Epidermal melanocyte (primary cell): Measurements from ENCODE around the gene ATG4D.
"Not testable (repeated sequence)": the region's sequence is repeated elsewhere in the genome, so short reads cannot be mapped to it uniquely, and the experiment has no call there.

Source experiments
- DNase-seq: peaks from one replicate; pipeline ENCODE4 v3.0.0; 2011; ENCODE audit warnings: low spot score; ENCODE audit not compliant: insufficient read length

The ATG4D gene

DNA sequence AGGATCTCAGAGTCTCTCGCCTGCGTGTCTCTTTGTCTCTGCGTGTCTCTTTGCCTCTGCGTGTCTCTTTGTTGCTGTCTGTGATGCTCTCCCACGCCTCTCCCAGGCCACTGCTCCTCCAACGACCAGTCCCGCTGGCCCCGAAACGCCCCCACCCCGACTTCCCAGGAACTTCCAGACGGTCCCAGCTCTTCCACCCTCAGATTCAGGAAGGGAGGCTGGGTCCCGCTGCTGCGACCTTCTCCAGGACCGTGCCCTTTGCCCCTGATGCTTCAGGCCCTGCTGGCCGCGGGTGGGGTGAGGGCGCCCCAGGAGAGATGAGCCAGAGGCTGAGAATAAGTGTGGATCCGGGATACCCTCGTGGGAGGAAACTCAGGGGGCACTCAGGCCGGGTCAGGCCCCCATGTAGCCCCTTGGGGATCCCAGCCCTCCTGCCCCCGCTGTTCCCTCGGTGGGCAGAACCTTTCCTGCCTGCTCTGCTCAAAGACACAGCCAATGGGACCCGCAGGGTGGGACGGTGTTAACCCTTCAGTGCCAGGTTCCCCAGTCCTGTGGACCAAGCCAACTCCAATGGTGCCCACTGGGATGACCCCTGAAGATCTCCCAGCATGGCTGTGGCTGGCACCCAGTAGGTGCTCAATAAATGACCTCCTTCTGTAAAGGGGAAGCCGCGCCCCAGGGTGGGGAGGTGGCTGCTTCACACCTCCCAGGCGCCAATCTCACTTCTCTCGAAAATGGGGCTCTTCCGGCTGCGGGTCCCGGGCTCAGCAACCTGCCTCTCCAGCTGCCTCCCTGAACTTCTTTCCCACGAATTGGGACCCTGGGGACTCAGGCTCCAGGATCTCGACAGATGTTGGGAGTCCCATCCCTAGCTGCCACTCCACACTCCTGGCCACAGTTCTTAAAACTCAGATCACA, 25.0 kb upstream of the ATG4D start:
- DNase-seq = peak; percentile 9

DNA sequence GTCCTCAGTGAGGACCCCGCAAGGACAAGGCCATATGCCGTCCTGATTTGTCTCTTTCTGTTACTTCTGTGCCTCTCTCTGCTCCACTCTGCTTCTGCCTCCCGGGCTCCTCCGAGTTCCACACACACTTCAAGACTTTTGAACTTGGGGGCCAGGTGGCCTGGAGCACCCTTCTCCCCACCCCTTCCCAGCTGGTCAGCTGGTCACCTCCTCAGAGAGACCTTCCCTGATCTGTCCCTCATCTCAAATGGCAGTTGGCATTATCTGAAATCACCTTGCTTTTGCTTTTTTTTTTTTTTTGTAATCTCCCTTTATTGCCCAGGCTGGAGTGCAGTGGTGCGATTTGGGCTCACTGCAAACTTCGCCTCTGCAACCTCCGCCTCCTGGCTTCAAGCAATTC, 24.3 kb upstream of the ATG4D start:
- DNase-seq = peak; percentile 8

DNA sequence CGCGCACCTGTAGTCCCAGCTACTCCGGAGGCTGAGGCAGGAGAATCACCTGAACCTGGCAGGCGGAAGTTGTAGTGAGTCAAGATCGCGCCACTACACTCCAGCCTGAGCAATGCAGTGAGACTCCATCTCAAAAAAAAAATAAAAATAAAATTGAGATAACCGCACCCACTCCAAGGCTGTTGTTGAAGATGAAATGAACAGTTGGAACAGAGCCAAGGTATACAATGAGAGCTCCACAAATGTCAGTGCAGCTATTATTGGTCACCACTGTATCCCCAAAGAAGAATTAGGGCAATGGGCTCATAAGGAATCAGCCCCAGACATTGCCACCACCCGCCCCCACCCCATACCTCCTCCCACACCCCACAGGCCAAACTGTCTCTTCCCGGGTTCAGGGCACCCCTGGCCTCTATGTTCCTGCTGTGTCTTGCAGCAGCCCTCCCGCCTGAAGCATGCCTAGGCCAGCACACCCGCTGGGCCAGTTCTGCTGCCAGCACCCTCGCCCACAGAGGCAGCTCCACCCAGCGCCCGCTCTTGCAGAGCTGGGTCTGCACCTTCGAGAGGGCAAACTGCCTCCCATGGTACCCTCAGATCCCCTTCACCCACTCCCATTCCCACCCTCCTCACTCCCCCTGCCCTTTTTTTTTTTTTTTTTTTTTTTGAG, 22.9 kb upstream of the ATG4D start:
- DNase-seq = peak; percentile 11

DNA sequence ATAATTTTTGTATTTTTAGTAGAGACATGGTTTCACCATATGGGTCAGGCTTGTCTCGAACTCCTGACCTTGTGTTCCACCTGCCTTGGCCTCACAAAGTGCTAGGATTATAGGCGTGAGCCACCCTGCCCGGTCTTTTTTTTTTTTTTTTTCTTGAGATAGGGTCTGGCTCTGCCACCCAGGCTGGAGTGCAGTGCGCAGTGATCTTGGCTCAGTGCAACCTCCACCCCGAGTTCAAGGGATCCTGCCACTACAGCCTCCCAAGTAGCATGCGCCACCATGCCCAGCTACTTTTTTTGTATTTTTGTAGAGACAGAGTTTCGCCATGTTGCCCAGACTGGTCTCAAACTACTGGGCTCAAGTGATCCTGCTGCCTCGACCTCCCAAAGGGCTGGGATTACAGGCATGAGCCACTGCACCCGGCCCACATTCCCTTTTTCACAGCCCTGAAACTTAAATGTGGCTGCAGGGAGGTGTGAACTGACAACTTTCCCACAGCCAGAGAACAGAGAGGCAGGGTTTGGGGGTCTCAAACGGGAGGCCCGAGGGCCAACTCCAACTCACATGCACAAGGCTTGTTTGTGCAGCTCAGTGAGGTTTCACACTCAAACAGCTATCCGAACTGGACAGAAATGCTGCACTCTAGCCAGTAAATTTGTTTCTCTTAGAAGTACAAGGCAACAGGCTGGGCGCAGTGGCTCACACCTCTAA, 22.1 kb upstream of the ATG4D start:
- DNase-seq = peak; percentile 9

DNA sequence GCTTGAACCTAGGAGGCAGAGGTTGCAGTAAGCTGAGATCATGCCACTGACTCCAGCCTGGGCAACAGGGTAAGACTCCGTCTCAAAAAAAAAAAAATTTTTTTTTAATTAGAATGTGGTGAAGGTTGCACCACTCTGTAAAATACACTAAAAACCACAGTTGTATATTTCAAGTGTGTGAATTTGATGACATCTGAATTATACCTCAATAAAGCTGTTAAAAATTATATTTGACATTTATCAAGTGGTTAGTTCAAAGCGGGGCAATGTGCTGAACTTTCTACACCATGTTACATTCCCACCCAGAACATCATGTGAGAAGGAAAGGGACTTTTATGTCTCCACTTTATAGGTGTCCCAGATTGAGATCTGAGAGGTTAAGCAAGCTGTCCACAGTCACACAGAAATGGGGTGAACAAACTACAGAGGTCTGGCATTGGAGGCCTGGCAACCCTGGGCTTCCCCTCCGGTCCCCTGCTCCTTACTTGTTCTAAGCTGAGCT, 20.5 kb upstream of the ATG4D start:
- peak; percentile 10 for DNase-seq

DNA sequence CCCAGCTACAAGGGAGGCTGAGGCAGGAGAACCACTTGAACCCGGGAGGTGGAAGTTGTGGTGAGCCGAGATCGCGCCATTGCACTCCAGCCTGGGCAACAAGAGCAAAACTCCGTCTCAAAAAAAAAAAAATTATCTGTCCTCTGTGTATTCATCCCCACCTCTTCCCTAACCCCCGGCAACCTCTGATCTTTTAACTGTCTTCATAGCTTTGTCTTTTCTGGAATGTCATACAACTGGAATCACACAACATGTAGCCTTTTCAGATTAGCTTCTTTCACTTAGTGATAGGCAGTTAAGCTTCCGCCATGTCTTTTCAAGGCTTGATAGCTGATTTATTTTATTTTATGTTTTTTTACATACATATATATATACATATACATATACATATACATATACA, 18.1 kb upstream of the ATG4D start:
- peak; percentile 7 for DNase-seq

DNA sequence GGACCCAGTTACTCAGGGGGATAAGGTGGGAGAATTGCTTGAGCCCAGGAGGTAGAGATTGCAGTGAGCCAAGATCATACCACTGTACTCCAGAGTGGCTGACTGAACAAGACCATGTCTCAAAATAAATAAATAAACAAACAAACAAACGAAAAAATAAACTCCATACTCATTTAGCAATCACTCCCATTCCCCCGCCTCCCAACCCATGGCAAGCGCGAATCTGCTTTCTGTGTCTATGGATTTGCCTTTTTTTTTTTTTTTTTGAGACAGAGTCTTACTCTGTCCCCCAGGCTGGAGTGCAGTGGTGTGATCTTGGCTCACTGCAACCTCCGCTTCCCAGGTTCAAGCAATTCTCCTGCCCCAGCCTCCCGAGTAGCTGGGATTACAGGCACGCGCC, 16.8 kb upstream of the ATG4D start:
- not testable (repeated sequence) for DNase-seq

DNA sequence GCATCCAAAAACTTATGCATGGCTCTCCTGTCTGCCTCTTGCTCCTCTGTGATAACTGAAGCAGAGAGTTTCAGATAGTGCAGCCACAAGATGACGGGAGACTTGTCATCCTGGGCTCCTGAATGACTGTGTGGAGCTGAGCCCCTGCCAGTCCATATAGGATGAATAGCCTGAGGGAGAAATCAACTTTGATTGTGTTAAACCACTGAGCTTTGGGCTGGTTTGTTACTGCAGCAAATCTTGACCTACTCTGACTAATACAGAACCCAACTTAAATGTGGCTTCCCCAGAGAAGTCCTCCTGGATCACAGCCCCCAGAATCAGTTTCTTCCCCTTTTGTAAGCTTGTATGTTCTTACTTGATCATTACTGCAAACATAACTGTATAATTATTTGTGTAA, 11.2 kb upstream of the ATG4D start:
- DNase-seq = no peak

DNA sequence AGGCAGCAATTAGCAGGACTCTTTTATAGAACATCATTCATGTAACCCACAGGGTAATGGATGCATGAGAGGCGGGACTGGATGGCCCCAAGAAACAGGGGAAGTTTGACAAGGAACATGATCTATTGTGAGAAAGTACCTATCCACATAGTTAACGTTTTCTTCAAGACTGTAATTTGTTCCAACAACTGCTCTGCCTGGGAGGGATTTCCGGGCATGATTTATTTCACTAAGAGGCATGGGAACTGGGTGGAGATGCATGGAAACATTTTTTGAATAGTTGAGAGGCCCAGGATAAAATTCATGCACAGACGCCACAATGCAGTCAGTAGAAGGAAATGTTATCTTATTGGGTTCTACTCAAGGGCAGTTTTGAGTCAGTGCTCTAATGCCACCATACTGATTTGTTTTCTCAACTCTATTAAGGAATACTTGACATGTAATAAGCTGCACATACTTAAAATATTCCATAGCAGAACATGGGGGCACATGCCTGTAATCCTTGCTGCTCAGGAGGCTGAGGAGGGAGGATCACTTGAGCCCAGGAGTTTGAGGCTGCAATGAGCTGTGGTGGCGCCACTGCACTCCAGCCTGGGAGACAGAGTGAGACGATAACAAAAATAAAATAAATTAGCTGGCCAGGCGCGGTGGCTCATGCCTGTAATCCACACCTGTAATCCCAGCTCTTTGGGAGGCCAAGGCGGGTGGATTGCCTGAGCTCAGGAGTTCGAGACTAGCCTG, 9.9 kb upstream of the ATG4D start:
- peak; percentile 26 for DNase-seq

DNA sequence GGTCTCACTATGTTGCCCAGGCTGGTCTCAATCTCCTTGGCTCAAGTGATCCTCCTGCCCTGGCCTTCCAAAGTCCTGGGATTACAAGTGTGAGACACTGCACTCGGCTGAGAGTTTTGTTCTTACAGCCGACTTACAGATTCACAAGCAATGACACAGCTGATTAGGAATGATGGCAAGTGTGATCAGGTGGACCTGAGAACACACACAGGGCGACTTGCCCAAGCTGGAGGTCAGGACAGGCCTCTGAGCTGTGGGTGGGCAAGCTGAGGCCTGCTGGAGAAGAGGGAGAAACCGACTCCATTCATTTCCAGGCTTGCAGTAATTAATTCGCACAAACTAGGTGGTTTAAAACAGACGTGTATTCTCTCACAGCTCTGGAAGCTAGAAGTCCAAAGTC, 8.1 kb upstream of the ATG4D start:
- no peak for DNase-seq

DNA sequence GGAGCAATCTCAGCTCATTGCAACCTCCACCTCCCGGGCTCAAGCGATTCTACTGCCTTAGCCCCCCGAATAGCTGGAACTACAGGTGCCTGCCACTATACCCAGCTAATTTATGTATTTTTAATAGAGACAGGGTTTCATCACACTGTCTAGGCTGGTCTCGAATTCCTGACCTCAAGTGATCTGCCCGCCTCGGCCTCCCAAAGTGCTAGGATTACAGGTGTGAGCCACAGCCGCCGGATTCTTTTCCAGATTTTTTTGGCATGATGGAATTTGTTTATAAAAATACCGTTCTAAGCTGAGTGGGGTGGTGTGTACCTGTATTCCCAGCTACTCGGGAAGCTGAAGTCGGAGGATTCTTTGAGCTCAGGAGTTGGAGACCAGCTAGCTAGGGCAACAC, 6.0 kb upstream of the ATG4D start:
- DNase-seq = no peak

DNA sequence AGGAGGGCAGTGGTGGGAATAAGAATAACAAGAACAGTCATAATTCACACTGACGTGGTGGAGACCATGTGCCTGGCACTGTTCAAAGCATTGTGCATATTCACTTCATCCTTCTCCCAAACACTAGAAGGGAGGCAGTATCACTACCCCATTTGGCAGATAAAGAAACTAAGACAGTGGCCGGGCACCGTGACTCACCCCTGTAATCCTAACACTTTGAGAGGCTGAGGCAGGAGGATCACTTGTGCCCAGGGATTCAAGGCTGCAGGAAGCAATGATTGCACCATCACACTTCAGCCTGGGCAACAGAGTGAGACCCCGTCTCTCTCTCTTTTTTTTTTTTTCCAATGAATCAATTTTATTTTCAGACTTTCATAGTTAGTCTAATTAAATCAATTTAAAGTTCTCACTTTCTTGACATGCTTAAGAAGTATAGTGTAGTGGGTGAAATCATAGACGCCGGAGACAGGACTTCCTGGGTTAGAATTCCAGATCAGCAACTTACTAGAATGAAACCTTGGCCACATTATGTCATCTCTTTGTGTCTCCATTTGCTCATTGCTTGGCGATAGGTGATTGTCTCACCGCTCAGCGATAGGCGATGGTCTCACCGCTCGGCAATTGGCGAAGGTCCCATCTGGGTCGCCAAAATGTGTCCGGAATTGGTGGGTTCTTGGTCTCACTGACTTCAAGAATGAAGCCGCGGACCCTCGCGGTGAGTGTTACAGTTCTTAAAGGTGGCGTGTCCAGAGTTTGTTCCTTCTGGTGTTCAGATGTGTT, 5.3 kb upstream of the ATG4D start:
- no peak for DNase-seq

DNA sequence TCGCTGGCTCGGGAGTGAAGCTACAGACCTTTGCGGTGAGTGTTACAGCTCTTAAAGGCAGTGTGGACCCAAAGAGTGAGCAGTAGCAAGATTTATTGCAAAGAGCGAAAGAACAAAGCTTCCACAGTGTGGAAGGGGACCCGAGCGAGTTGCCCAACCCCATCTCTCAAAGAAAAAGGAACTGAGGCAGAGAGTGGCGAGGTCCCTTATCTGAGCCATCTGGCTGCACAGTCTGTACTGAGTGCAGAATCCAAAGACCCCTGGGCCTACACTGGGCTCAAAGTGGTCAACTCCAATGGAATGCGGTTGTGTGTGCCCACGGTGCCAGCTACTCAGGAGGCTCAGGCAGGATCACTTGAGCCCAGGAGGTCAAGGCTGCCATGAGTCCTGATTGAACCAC, 4.7 kb upstream of the ATG4D start:
- DNase-seq = not testable (repeated sequence)

DNA sequence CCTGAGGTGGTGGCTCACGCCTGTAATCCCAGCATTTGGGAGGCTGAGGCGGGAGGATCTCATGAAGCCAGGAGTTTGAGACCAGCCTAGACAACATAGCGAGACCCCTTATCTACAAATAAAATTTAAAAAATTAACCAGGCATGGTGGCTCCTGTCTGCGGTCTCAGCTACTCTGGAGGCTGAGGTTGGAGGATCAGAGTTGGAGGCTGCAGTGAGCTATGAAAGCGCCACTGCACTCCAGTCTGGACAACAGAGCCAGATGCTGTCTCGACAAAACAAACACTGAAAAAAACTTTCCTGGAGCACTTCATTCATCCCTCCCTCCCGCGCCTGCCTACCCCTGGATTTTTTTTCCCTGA, 665 bp upstream of the ATG4D start:
- no peak for DNase-seq

DNA sequence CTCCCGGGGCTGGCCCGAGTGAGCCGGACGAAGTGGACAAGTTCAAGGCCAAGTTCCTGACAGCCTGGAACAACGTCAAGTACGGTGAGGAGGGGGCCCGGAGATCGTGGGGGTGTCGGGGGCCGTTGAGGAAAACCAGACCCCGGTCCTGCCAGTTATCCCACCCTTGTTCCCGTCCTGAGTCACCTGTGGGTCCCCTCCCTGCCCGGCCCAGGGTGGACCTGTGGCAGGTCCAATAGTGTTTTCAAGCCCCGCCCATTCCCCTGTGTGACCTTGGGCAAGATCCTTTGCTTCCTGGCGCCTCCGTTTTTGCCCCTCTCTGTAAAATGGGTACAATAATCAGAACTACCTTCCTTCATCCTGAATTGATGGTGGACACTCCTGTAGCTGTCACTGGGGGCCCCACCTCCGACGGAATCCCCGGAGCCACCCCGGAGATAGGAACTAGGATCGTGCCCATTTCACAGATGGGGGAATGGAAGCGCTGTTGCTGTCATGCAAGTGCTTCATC, 593 bp downstream of the ATG4D start:
- peak; percentile 21 for DNase-seq

DNA sequence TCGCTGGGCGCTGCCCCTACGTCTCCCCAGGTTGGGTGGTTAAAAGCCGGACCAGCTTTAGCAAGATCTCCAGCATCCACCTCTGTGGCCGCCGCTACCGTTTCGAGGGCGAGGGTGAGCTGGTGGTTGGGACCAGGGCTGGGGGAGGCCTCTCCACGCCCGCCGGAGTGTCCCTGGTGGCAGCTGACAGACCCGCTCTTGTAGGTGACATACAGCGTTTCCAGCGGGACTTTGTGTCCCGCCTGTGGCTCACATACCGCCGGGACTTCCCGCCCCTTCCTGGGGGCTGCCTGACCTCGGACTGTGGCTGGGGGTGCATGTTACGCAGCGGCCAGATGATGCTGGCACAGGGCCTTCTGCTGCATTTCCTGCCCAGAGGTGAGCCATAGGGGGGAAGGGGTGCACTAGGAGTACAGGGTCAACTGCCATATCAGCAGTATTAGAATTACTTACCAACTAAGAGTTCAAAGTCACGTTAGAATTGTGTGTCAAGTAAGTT, 1.1 kb downstream of the ATG4D start:
- DNase-seq = peak; percentile 17

DNA sequence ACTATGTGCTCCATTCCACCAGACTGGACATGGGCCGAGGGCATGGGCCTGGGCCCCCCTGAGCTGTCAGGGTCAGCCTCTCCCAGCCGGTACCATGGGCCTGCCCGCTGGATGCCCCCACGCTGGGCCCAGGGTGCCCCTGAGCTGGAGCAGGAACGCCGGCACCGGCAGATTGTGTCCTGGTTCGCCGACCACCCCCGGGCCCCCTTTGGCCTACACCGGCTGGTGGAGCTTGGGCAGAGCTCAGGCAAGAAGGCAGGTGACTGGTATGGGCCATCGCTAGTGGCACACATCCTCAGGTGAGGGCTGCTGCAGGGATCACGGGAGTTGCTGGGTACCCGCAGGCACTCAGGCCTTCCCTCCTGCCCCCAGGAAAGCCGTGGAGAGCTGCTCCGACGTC, 3.1 kb downstream of the ATG4D start:
- DNase-seq = no peak

DNA sequence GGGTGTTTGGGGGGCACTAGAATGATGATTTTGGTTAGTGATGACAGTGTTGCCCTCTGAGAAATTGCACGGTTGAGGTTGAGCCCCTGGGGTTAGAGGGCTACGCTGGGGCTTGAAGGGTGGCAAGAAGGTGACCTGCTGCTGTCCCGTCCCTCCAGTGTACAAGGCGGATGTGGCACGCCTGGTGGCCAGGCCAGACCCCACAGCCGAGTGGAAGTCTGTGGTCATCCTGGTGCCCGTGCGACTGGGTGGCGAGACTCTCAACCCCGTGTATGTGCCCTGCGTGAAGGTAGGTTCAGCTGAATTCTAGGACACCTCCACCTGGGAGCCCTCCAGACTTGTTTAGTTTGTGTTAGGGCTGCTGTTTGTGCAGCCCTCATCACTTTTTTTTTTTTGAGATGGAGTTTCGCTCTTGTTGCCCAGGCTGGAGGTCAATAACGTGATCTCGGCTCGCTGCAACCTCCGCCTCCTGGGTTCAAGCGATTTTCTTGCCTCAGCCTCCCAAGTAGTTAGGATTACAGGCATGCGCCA, 5.1 kb downstream of the ATG4D start:
- DNase-seq = peak; percentile 8

DNA sequence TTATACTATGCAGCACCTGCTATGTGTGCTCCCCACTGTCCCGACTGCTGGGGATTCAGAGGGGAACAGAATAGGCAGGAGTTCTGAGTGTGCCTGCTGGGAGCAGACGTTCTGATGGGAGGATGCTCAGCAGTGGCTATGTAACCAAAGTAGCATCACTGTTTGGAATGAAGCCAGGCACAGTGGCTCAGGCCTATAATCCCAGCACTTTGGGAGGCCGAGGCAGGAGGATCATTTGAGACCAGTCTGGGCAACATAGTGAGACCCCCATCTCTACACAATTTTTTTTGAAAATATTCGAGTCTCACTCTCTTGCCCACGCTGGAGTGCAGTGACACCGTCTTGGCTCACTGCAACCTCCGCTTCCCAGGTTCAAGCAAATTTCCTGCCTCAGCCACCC, 6.0 kb downstream of the ATG4D start:
- no peak for DNase-seq

DNA sequence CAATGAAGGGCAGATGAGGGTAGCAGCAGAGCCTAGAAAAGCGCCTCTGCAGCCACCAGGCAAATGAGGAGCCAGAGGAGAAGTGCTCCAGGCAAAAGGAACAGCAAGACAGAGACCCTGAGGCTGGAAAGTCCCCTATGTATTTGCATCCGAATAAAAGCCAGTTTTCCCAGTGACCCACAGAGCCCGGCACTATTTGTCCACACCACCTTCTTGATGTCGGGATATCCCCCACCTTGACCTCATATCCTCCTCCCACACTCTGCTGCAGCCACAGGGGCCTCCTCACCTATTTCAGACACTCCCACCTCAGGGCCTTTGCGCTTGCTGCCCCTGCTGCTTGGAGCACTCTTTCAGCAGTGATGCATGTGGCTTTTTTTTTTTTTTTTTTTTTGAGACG, 6.6 kb downstream of the ATG4D start:
- DNase-seq = peak; percentile 7
